ENCODE results near the gene CPNE5. TPM values are rescaled to one million over a fixed set of nuclear protein-coding genes. Genes with fewer than 3 reads are reported as not detected.
"Not testable (repeated sequence)": the region's sequence is repeated elsewhere in the genome, so short reads cannot be mapped to it uniquely, and the experiment has no call there.

Gene CPNE5
- total RNA-seq, 1 donor from 2014 or later: 1.3 TPM

- intact Hi-C loops (cut with DNase I): no loop called here
- no peak overlapping the region for H3K27ac ChIP-seq
These were observed 25.0 kb downstream of the CPNE5 start for GRCh38 chr6:36814249-36814648.

GRCh38 chr6:36813526-36813925 lies 25.7 kb downstream of the CPNE5 start:
- Histone ChIP-seq H3K27me3 (no peaks in the 10 kb centered on the region), H3K27ac (no peak overlapping the region), H3K9me3 (no peaks in the 10 kb centered on the region), H3K36me3 (no peaks in the 10 kb centered on the region), H3K4me1 (no peaks in the 10 kb centered on the region), H3K4me3 (no peak overlapping the region)
- intact Hi-C loops (cut with DNase I): no loop called here
- no peak for TF ChIP-seq CTCF (IDR thresholded peaks at IDR 0.05)
- no peak for DNase-seq (ENCODE audit: low spot score in 2 of 2)

More at GRCh38 chr6:36814249-36814648, 25.0 kb downstream of the CPNE5 start:
- TF ChIP-seq CTCF (IDR thresholded peaks at IDR 0.05): no peak
- Histone ChIP-seq H3K36me3 (no peaks in the 10 kb centered on the region), H3K4me1 (no peaks in the 10 kb centered on the region), H3K27me3 (no peaks in the 10 kb centered on the region), H3K4me3 (no peak overlapping the region), H3K9me3 (no peaks in the 10 kb centered on the region)
- DNase-seq (ENCODE audit: low spot score in 2 of 2): no peak

GRCh38 chr6:36813047-36813446 lies 26.2 kb downstream of the CPNE5 start:
- DNase-seq (ENCODE audit: low spot score in 2 of 2); H3K4me1 ChIP-seq; H3K27me3 ChIP-seq; intact Hi-C loops (cut with DNase I); H3K4me3 ChIP-seq; H3K36me3 ChIP-seq; H3K27ac ChIP-seq; H3K9me3 ChIP-seq: not testable (repeated sequence)

GRCh38 chr6:36809941-36810803 lies 29.1 kb downstream of the CPNE5 start:
- no peak for DNase-seq (ENCODE audit: low spot score in 2 of 2)
- Histone ChIP-seq H3K36me3 (no peaks in the 10 kb centered on the region), H3K27ac (no peak overlapping the region), H3K4me3 (no peak overlapping the region), H3K4me1 (no peaks in the 10 kb centered on the region), H3K27me3 (no peaks in the 10 kb centered on the region), H3K9me3 (no peaks in the 10 kb centered on the region)
- intact Hi-C loops (cut with DNase I): no loop called here
- peak in 1 of 3 experiments; percentile 5 for TF ChIP-seq CTCF (IDR thresholded peaks at IDR 0.05)

GRCh38 chr6:36809156-36809555 lies 30.1 kb downstream of the CPNE5 start:
- Histone ChIP-seq H3K27ac (no peak overlapping the region), H3K4me3 (no peak overlapping the region), H3K4me1 (no peaks in the 10 kb centered on the region), H3K9me3 (no peaks in the 10 kb centered on the region), H3K27me3 (no peaks in the 10 kb centered on the region), H3K36me3 (no peaks in the 10 kb centered on the region)
- no peak for TF ChIP-seq CTCF (IDR thresholded peaks at IDR 0.05)
- DNase-seq (ENCODE audit: low spot score in 2 of 2): no peak
- intact Hi-C loops (cut with DNase I): no loop called here

- intact Hi-C loops (cut with DNase I): no loop called here
- H3K36me3 ChIP-seq: no peaks in the 10 kb centered on the region
- no peak overlapping the region for H3K4me3 ChIP-seq
- no peak for TF ChIP-seq CTCF (IDR thresholded peaks at IDR 0.05)
- H3K9me3 ChIP-seq: no peaks in the 10 kb centered on the region
- H3K27ac ChIP-seq: no peak overlapping the region
- no peaks in the 10 kb centered on the region for H3K27me3 ChIP-seq
- DNase-seq (ENCODE audit: low spot score in 2 of 2): no peak
- no peaks in the 10 kb centered on the region for H3K4me1 ChIP-seq
These were observed 30.6 kb downstream of the CPNE5 start for GRCh38 chr6:36808634-36809033.

All from ascending aorta (tissue), 2 donors.